ENCODE measurements around the gene GPC2.
"Not testable (repeated sequence)": the region's sequence is repeated elsewhere in the genome, so short reads cannot be mapped to it uniquely, and the experiment has no call there.

GPC2 gene

DNA sequence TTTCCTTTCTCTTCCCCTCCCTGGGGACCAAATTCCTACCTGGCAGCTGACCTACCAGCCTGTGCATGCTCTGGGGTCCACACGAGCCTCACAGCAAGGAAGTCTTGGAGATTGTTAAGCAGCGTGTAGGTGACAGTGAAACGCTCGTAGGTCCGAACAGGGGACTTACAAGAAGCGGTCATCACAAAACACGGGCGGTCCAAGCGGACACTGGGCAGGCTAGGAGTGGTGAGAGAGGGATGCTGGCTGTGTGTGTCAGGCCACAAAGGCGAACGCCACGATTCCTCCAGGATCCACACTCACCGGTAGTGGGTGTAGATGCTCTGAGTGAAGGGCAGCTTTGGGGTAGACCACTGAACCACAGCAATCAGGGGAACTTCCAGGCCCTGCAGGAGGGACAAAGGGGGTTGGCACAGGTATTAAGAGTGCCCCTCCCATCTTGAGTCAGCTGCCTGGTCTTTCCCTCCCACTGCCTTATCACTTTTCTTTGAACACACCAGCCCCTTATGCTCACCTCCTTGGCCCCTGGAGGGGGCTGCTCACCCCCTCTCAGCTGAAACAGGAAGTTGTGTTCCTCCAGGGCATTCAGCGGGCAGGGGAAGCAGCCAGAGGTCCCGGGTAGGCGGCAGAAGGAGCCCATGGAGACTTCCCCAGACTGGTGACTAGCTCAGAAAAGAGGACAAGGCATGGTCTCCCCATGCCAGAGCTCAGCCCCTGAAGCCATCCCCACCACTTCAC is 20.7 kb downstream of the GPC2 start:
- no peak for DNase-seq
- in situ Hi-C loops (cut with HindIII; ENCODE audit: low pct_ligation_motif_present, low pct_unique_long_range_greater_than_20kb, low sequenced_read_pairs) = no loop called here

DNA sequence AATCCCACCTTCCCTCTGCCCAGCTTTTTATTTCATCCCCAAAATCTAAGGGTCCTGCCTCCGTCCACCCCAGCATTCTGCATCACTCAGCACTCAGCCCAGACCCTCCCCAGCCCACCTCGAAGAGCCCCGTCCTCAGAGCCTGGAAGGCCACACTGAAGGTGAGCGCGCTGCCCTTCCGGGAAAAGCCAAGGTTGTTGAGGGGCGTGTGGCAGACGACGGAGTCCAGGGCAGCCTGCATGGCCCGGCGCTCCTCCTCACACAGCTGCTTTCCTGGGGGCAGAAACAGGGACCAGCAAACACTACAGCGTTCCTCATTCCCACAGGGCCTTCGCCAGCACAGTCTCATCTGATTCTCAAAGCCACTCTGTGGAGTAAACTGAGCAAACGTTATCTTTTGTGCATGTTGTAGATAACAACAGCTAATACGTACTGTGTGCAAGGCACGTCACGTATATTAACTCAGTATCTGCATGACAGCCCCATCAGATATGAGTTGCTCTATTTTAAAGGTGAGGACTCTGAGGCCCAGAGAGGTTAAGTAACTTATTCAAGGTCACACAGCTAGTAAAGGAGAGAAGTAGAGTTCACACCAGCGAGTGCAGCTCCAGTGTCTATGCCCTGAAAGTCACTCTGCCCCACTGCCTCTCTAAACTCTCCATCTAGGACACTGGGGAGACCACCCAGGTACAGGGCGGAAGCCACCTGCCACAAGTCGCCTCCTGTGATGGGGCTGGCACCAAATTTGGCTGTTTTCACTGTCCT is 21.4 kb downstream of the GPC2 start:
- in situ Hi-C loops (cut with HindIII; ENCODE audit: low pct_ligation_motif_present, low pct_unique_long_range_greater_than_20kb, low sequenced_read_pairs) = no loop called here
- DNase-seq = no peak

DNA sequence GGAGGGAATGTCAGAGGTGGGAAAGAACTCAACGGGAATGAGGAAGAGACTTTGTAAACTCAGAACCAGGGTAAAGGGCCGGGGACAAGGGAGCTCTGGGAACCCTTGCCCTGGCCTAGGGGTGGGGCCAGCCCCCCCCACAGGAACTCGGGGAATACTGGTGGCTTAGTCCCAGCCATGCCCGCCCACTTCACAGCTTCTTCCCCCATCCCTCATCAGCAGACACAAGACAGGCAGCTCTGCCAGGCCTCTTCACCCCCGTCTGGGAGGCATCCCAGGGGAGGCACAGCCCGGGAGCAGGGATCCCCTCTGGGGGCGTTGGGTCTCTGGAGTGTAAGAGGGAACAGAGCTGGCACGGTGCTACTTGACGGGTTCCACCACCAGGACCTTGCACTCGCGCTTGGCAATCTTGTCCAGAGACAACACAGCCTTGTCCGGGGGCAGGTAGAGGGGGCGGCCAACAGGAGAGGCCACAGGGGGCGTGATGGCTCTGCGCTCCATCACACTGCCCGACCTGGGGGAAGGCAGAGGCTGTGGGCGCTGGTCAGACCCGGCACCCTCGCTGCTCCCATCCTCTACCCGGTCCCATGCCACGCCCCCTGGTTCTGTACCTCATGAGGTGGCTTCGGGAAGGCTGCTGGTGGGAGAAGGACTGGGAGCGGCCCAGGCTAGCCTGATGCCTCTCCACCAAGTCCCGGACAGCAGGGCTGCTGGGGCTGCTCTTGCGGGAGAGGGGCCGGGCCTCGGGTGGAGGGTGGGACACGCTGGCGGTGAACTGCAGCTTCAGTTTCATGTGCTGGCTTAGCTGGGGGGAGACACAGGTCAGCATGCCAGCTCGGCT is 22.3 kb downstream of the GPC2 start:
- in situ Hi-C loops (cut with HindIII; ENCODE audit: low pct_ligation_motif_present, low pct_unique_long_range_greater_than_20kb, low sequenced_read_pairs) = no loop called here
- DNase-seq = no peak

DNA sequence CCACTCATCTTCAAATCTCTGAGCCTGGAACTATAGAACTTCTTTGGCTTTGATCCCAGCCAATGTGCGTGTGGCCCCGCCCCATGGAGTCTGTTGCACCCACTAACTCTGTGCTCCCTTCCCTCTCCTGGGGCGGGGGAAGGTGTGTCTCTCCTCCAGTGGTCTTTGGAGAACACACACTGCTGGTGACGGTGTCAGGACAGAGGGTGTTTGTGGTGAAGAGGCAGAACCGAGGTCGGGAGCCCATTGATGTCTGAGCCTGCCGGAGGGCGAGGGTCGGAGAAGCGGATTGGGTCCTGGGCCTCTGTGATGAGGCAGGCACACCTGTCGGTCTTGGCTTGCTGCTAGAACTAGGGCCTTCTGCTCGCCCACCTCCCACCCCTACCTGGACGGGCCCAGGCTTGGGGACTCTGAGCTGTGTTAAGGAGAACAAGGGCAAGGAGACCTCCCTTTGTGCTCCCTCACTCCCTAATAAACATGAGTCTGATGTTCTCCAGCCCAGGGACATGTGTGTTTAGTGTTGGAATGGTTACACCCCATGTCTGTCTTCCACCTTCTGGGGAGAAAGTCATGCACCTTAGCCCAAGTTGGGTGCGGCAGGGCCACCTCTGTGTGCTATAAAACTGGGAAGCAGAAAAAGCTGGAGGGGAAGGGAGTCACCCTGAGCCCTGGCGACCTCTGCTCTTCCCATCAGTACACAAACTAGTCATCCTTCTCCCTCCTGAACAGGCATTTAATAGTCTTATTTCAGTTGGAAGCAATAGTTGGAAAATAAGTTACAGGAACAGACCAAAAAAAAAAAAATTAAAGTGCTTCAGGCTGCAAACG is 23.3 kb downstream of the GPC2 start:
- DNase-seq = no peak
- in situ Hi-C loops (cut with HindIII; ENCODE audit: low pct_ligation_motif_present, low pct_unique_long_range_greater_than_20kb, low sequenced_read_pairs) = no loop called here

GRCh38 chr7:100152937-100153666 is 24.1 kb downstream of the GPC2 start:
- DNase-seq = no peak
- in situ Hi-C loops (cut with HindIII; ENCODE audit: low pct_ligation_motif_present, low pct_unique_long_range_greater_than_20kb, low sequenced_read_pairs) = no loop called here

DNA sequence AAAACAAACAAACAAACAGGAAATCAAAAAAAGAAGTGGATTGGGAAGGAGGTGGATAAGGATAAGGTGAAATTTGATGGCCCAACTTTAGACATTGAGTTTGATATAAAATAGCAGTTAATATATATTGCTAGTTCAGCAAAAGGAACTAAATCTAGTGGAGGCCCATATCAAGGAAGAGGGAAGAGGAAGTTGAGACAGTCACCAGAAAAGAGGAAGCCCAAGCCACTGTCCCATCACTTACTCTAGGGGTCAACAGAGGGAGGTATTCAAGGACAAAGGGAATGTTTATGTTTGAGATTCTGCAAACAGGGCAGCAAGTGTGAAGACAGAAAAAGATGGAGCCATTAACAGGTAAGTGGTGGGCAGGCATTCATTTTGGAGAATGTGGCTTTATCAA is 24.8 kb downstream of the GPC2 start:
- in situ Hi-C loops (cut with HindIII; ENCODE audit: low pct_ligation_motif_present, low pct_unique_long_range_greater_than_20kb, low sequenced_read_pairs) = no loop called here
- no peak for DNase-seq

GRCh38 chr7:100148559-100149328 is 28.4 kb downstream of the GPC2 start, which contains the start of gene LAMTOR4:
Gene LAMTOR4 (plus strand): TSS chr7:100148918. CDS start chr7:100148973, 55 bp downstream.
- peak; percentile 100 for DNase-seq
- in situ Hi-C loops (cut with HindIII; ENCODE audit: low pct_ligation_motif_present, low pct_unique_long_range_greater_than_20kb, low sequenced_read_pairs) = no loop called here

- no peak for DNase-seq
- in situ Hi-C loops (cut with HindIII; ENCODE audit: low pct_ligation_motif_present, low pct_unique_long_range_greater_than_20kb, low sequenced_read_pairs) = no loop called here
These were observed 29.0 kb downstream of the GPC2 start for GRCh38 chr7:100148225-100148558.

GRCh38 chr7:100147278-100147677 is 29.9 kb downstream of the GPC2 start:
- DNase-seq = no peak
- in situ Hi-C loops (cut with HindIII; ENCODE audit: low pct_ligation_motif_present, low pct_unique_long_range_greater_than_20kb, low sequenced_read_pairs) = no loop called here

DNA sequence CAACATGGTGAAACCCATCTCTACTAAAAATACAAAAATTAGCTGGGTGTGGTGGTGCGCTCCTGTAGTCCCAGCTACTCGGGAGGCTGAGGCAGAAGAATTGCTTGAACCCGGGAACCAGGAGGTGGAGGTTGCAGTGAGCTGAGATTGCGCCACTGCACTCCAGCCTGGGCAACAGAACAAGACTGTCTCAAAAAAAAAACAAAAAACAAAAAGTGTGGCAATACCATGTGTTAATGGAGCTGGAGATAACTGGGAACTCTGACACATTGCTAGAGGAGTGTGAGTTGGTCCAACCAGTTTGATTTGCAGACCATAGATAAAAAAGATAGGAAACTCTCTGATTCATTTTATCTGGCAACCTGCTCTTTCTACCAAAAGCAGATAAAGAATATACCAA is 30.8 kb downstream of the GPC2 start:
- in situ Hi-C loops (cut with HindIII; ENCODE audit: low pct_ligation_motif_present, low pct_unique_long_range_greater_than_20kb, low sequenced_read_pairs) = not testable (repeated sequence)

GRCh38 chr7:100142461-100142860 is 34.7 kb downstream of the GPC2 start:
- in situ Hi-C loops (cut with HindIII; ENCODE audit: low pct_ligation_motif_present, low pct_unique_long_range_greater_than_20kb, low sequenced_read_pairs) = no loop called here

More for the DNA sequence above, 30.8 kb downstream of the GPC2 start:
- not testable (repeated sequence) for DNase-seq

DNA sequence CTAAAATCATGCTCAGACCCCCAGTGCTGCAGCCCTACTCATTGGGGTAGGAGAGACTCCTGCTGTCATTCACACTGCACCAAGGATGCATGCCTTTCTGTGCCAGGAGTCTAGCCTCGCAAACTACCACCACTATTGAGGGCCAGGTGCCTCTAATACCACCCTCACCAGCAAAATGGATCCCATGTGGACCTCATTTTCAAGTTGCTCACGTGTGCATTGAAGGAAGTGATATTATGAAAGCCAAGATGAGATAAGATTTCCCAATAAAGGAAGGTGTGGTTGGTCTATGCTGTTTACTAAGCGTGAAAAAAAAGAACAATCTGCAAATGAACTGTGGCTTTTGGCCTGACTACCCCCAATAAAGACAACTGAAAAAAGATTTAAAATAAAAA is 35.6 kb downstream of the GPC2 start:
- DNase-seq = no peak
- in situ Hi-C loops (cut with HindIII; ENCODE audit: low pct_ligation_motif_present, low pct_unique_long_range_greater_than_20kb, low sequenced_read_pairs) = no loop called here

More at GRCh38 chr7:100142461-100142860, 34.7 kb downstream of the GPC2 start:
- no peak for DNase-seq

DNA sequence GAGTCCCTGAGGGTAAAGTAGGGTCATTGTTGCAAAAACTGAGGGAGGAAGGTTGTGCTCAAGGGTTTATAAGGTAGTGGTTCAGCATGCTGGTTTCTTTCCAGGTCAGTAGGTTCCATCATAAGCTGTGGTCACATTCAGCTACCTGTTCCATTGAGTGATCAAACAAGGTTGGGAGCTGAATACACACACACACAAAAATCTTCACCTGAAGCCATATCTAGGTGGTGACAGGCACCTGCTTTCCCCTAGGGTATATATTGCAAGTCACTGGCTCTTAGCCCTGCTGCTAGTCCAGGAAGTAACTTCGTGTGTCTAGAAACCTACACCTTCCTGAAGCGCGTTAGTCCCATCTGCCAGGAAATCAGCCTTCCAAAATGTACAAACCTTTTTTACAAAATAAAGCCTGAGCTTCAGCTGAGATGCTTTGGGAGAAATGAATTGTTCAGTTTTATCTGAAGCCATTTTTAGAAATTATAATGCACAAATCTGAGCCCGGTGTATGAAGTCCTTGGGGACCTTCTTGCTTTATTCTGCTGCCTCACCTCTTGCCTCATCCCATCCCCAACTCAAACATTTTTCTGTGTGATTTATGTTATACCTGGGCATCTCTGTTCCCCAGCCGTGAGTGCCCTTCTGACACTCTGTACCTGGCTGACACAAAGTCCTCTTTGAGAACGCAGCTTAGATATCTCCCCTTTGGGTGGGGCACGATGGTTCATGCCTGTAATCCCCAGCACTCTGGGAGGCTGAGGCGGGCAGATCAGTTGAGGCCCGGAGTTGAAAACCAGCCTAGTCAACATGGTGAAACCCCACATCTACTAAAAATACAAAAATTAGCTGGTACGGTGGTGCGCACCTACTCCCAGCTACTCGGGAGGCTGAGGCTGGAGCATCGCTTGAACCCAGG is 39.1 kb downstream of the GPC2 start:
- in situ Hi-C loops (cut with HindIII; ENCODE audit: low pct_ligation_motif_present, low pct_unique_long_range_greater_than_20kb, low sequenced_read_pairs) = no loop called here
- DNase-seq = no peak

- in situ Hi-C loops (cut with HindIII; ENCODE audit: low pct_ligation_motif_present, low pct_unique_long_range_greater_than_20kb, low sequenced_read_pairs) = no loop called here
These were observed 44.5 kb downstream of the GPC2 start for GRCh38 chr7:100132697-100133151.

GRCh38 chr7:100132126-100132525 is 45.1 kb downstream of the GPC2 start:
- in situ Hi-C loops (cut with HindIII; ENCODE audit: low pct_ligation_motif_present, low pct_unique_long_range_greater_than_20kb, low sequenced_read_pairs) = no loop called here
- DNase-seq = no peak

More at GRCh38 chr7:100132697-100133151, 44.5 kb downstream of the GPC2 start:
- DNase-seq = peak; percentile 80
